ENCODE results near the gene ITPRID1.

GRCh38 chr7:31526864-31527263, 13.0 kb downstream of the ITPRID1 start:
- TF ChIP-seq ZNF589 (CRISPR knock-in tag; conservative IDR thresholded peaks at IDR 0.05) (no peak), RAD21 (CRISPR knock-in tag; IDR thresholded peaks at IDR 0.05) (no peak), CTCF (CRISPR knock-in tag; IDR thresholded peaks at IDR 0.05) (no peak), ESRRA (CRISPR knock-in tag; IDR thresholded peaks at IDR 0.05; ENCODE audit: low read depth) (no peak), CREB1 (IDR thresholded peaks at IDR 0.05) (no peak), CREB1 (CRISPR knock-in tag; IDR thresholded peaks at IDR 0.05) (no peak), SIN3A (IDR thresholded peaks at IDR 0.05; ENCODE audit: borderline replicate concordance, low read depth, low read length) (no peak), MTA3 (CRISPR knock-in tag; IDR thresholded peaks at IDR 0.05) (no peak), CHD4 (IDR thresholded peaks at IDR 0.05; ENCODE audit: borderline replicate concordance, low read length) (no peak), FOXP1 (IDR thresholded peaks at IDR 0.05) (no peak), FOXP1 (CRISPR knock-in tag; IDR thresholded peaks at IDR 0.05) (no peak), ZNF235 (CRISPR knock-in tag; IDR thresholded peaks at IDR 0.05; ENCODE audit: borderline replicate concordance) (no peak), HBP1 (CRISPR knock-in tag; IDR thresholded peaks at IDR 0.05; ENCODE audit: low read depth) (no peak), XBP1 (CRISPR knock-in tag; IDR thresholded peaks at IDR 0.05) (no peak)

All from HepG2 (cell line).